Mammary epithelial cell (primary cell): ENCODE data around the gene TTBK1.

ENCODE experiments used
- CTCF ChIP-seq, 2 donors: IDR thresholded peaks in 1 of 2; conservative IDR thresholded peaks in 1 of 2; 2 replicates each; pipeline ENCODE4 v1.5.1; 2011 to 2012; ENCODE audit warnings: inconsistent platforms in 2 of 2, low read length in 2 of 2, mild to moderate bottlenecking in 2 of 2, control low read depth in 1 of 2, low read depth in 1 of 2; ENCODE audit not compliant: insufficient read depth in 1 of 2; ENCODE audit errors: extremely low read depth in 1 of 2
- EZH2 ChIP-seq: IDR thresholded peaks from 2 replicates; pipeline ENCODE4 v1.6.1; 2012; ENCODE audit warnings: low read length, inconsistent platforms, borderline replicate concordance

DNA sequence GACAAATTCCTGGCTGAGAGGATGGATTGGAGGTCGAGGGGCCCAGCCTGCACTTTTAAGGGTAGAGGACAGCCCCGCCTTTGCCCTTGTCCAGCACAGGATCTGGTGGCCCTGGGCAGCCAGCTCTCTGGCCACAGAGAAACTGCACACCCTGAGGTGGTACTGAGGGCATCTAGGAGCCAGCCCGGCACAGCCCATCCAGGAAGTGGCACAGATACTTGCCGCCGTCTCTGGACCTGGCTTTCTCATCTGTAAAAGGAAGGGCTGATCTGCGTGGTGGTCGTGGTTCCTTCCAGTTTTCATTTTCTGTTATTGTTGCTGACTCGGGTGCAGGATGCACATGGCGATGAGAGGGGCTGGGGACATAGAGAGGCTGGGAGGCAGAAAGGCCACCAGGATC, 38.8 kb downstream of the TTBK1 start:
- no peak for TF ChIP-seq CTCF (conservative IDR thresholded peaks at IDR 0.05 in 1 of 2, IDR thresholded peaks at IDR 0.05 in 1 of 2; ENCODE audit: extremely low read depth in 1 of 2, insufficient read depth in 1 of 2, low read depth in 1 of 2, low read length in 2 of 2)
- TF ChIP-seq EZH2 = no peak
